Measurements from ENCODE around the gene IFNE.

IFNE gene, protein sequence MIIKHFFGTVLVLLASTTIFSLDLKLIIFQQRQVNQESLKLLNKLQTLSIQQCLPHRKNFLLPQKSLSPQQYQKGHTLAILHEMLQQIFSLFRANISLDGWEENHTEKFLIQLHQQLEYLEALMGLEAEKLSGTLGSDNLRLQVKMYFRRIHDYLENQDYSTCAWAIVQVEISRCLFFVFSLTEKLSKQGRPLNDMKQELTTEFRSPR

GRCh38 chr9:21482213-21482612, at the start of gene IFNE:
IFNE (minus strand) TSS chr9:21482313; CDS start chr9:21481694, 619 bp downstream.
- no peak for DNase-seq

DNA sequence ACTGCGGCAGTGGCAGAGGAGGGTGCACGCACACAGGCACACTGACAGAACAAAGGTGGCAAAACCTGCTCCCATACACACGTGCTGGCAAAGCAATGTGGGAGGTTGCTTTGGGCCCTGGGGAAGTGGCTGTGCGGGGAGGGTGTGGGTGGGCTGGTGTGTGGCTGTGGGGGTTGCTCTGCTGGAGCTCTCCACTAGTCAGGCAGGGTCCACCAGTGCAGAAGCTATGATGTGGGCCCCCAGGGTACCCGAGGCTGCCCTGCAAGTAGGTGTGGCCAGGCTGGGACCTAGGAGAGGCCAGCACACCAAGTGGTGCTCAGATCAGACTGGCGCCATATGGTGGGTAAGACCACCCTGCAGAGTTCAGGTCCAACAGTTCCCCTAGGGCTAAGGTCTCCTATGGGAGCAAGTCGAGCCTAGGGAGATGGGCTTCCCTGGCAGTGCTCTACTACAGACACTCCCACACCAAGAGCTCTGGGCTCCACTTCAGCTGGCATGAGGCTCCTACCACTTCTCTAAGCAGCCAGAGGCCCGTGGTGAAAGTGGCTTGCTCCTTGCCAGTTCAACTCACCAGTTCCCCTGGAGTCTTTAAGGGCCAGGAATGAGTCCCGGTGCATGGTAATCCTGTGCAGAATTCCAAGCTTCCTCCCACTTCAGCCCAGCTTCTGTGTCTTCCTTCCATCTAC, 46.2 kb upstream of the IFNE start:
- no peak for DNase-seq

DNA sequence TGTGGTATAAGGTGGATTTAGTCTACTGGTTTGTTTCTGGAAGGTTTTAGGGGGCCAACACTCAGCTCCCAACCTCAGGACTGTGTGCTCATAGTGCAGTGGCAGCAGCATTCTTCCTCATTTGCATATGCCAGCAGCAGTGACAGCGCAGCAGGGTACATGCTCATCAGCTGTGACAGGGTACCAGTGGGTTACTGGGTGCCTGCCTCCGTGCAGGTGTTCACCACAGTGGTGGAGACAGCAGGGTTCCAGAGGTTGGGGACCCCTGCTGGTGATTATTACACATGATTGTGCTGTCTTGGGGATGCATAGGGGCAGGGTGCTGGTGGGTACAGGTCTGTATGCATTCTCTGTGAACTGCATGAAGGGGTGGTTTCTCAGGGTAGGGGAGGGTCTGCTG, 45.5 kb upstream of the IFNE start:
- no peak for DNase-seq

- DNase-seq = no peak
Observed at GRCh38 chr9:21525174-21525573, 43.1 kb upstream of the IFNE start.

GRCh38 chr9:21524099-21524830, 42.2 kb upstream of the IFNE start:
- no peak for DNase-seq

- no peak for DNase-seq
Observed at GRCh38 chr9:21523021-21524014, 41.2 kb upstream of the IFNE start.

GRCh38 chr9:21522348-21522747, 40.2 kb upstream of the IFNE start:
- DNase-seq = no peak

DNA sequence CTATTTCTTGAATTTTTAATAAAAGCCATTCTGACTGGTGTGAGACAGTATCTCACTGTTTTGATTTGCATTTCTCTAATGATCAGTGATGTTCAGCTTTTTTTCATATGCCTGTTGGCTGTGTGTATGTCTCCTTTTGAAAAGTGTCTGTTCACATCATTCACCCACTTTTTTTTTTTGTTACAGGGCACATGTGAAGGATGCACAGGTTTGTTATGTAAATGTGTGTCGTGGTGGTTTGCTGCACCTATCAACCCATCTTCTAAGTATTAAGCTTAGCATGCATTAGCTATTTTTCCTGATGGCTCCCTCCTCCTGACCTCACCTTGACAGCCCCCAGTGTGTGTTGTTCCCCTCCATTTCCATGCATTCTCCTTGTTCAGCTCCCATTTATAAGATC, 39.3 kb upstream of the IFNE start:
- DNase-seq = no peak

DNA sequence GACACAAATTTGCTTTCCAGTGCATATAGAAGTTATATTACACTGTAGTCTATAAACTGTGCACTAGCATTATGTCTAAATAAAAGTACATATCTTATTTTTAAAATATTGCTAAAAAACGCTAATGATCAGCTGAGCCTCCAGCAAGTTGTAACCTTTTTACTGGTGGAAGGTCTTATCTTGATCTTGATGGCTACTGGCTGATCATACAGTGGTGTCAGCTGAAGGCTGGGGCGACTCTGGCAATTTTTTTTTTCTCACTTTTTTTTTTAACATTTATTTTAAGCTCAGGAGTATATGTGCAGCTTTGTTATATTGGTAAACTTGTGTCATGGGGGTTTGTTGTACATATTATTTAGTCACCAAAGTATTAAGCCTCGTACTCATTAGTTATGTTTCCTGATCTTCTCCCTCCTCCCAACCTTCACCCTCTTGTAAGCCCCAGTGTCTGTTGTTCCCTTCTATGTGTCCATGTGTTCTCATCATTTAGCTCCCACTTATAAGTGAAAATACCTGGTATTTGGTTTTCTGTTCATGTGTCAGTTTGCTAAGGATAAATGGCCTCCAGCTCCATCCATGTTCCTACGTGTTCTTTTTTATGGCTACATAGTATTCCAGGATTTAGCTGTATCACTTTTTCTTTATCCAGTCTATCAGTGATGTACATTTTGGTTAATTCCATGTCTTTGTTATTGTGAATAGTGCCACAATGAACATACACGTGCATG, 38.6 kb upstream of the IFNE start:
- DNase-seq = no peak

- no peak for DNase-seq
Observed at GRCh38 chr9:21519855-21520434, 37.8 kb upstream of the IFNE start.

- DNase-seq = no peak
Observed at GRCh38 chr9:21516796-21517195, 34.7 kb upstream of the IFNE start.

DNA sequence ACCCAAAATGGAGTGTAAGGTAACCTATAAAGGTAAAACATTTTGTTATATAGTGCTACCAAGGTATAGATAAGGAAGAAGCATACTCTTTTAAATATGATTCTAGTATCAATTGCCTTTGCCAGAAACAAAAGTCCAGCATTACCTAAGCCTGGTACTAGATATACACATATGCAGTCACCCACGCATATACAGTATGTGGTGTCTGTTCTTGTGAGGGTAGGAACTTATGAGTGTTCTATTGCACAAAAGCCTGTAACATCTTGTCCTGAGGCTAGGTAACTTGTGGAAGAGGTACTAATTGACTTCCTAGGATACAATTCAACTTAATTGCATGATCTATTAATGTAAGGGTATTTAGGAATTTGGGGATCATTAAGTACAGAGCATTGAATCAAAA, 31.3 kb upstream of the IFNE start:
- no peak for DNase-seq

- DNase-seq = no peak
Observed at GRCh38 chr9:21510806-21511205, 28.7 kb upstream of the IFNE start.

DNA sequence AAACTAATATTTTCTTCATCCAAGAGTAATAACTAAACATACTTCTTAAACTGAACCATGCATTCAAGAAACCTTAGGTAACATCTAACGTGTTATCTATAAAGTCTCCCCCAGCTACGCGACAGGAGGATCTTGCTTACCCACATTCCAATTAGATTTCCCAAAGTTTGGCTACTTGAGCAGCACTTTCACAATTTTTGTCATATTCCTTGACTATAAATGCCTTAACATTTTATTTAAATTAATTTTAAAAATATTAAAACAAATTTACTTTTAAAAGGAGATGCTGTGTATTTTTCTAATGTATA, 25.3 kb upstream of the IFNE start:
- no peak for DNase-seq

GRCh38 chr9:21506626-21507482, 24.7 kb upstream of the IFNE start:
- DNase-seq = no peak

- DNase-seq = peak; percentile 6
Observed at GRCh38 chr9:21505425-21506179, 23.5 kb upstream of the IFNE start.

- peak; percentile 38 for DNase-seq
Observed at GRCh38 chr9:21504894-21505293, 22.8 kb upstream of the IFNE start.

GRCh38 chr9:21504113-21504512, 22.0 kb upstream of the IFNE start:
- peak; percentile 20 for DNase-seq

GRCh38 chr9:21502586-21502985, 20.5 kb upstream of the IFNE start:
- DNase-seq = no peak

DNA sequence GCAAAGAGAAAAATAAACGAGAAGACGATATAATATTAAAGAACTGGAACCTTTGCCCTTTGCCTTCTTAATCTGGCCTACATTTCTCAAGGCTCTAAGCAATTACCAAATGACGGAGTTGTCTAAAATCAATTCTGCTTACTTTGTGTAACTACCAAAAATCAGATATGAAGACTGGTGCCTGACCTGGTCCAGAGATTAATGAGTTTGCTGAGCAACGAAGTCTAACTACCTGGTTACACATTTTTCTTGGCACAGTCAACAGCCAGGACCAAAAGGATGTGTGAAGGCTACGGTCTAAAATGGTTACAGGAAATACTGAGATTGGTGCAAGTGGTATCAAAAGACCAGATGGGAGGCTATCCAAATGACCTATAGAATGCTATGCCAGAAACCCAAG, 17.8 kb upstream of the IFNE start:
- DNase-seq = no peak

Data from CD4-positive, alpha-beta T cell treated with Interleukin-17A for 1 hour (primary cell).